GM18499 (cell line): ENCODE measurements around the gene FYN.
"Not testable (repeated sequence)": the region's sequence is repeated elsewhere in the genome, so short reads cannot be mapped to it uniquely, and the experiment has no call there.

Source experiments
- ATAC-seq: cut with Tn5 transposase; IDR thresholded peaks from one replicate; pipeline ENCODE4 v1.9.1; 2021; ENCODE audit warnings: moderate number of reproducible peaks; ENCODE audit not compliant: insufficient read depth, unreplicated experiment

Gene FYN

GRCh38 chr6:111696814-111697213 is 176.4 kb downstream of the FYN start:
- ATAC-seq, result no peak

- no peak for ATAC-seq
Measured at GRCh38 chr6:111692327-111693164, 180.7 kb downstream of the FYN start.

- ATAC-seq, result no peak
Measured at GRCh38 chr6:111691345-111692225, 181.7 kb downstream of the FYN start.

GRCh38 chr6:111689946-111690345 is 183.3 kb downstream of the FYN start:
- no peak for ATAC-seq

- ATAC-seq, result no peak
Measured at GRCh38 chr6:111689419-111689818, 183.8 kb downstream of the FYN start.

GRCh38 chr6:111688331-111688730 is 184.9 kb downstream of the FYN start:
- ATAC-seq, result no peak

- no peak for ATAC-seq
Measured at GRCh38 chr6:111687652-111688051, 185.6 kb downstream of the FYN start.

GRCh38 chr6:111686932-111687266 is 186.4 kb downstream of the FYN start:
- no peak for ATAC-seq

GRCh38 chr6:111686249-111686931 is 186.9 kb downstream of the FYN start:
- no peak for ATAC-seq

- ATAC-seq, result no peak
Measured at GRCh38 chr6:111685526-111685925, 187.7 kb downstream of the FYN start.

- ATAC-seq, result no peak
Measured at GRCh38 chr6:111685058-111685457, 188.2 kb downstream of the FYN start.

- no peak for ATAC-seq
Measured at GRCh38 chr6:111683749-111684267, 189.4 kb downstream of the FYN start.

GRCh38 chr6:111683157-111683556 is 190.1 kb downstream of the FYN start:
- ATAC-seq, result no peak

GRCh38 chr6:111681860-111682259 is 191.4 kb downstream of the FYN start:
- ATAC-seq, result no peak

GRCh38 chr6:111680811-111681609 is 192.2 kb downstream of the FYN start:
- ATAC-seq, result not testable (repeated sequence)

- no peak for ATAC-seq
Measured at GRCh38 chr6:111680015-111680712, 193.1 kb downstream of the FYN start.

- ATAC-seq, result no peak
Measured at GRCh38 chr6:111679126-111679858, 194.0 kb downstream of the FYN start.

- ATAC-seq, result no peak
Measured at GRCh38 chr6:111677249-111677990, 195.8 kb downstream of the FYN start.
